Adrenal gland (tissue), 12 donors: ENCODE data around the gene OVAAL. TPM values are rescaled to one million over a fixed set of nuclear protein-coding genes. Genes with fewer than 3 reads are reported as not detected.

Experiments used
- DNase-seq, 7 donors: peaks; one replicate each; pipeline ENCODE4 v3.0.0-alpha.2; 2019 to 2020
- H3K27ac ChIP-seq, 5 donors: fragments of 200-600 bp; sonication (generic) in 4 of 5; 1 replicate in 3 of 5; 2 replicates in 2 of 5; pipeline versions ENCODE4 v1.5.1 to v1.8.0; 2016 to 2020; ENCODE audit warnings: mild to moderate bottlenecking in 1 of 5
- H3K27me3 ChIP-seq: fragments of 200-600 bp; 2 replicates; pipeline ENCODE4 v1.8.0; 2021
- H3K36me3 ChIP-seq, 2 donors: fragments of 200-600 bp; replicated peaks in 1 of 2; 1 replicate in 1 of 2; 2 replicates in 1 of 2; pipeline versions ENCODE4 v1.5.1 to v1.8.0; 2018 to 2022
- H3K4me1 ChIP-seq, 2 donors: fragments of 200-600 bp; replicated peaks in 1 of 2; 1 replicate in 1 of 2; 2 replicates in 1 of 2; pipeline versions ENCODE4 v1.5.1 to v1.8.0; 2018 to 2021
- H3K4me3 ChIP-seq, 4 donors: fragments of 200-600 bp; sonication (generic) in 3 of 4; one replicate each; pipeline ENCODE4 v1.5.1; 2016 to 2018
- H3K9me3 ChIP-seq, 3 donors: fragments of 200-600 bp; sonication (generic) in 1 of 3; replicated peaks in 1 of 3; 1 replicate in 2 of 3; 2 replicates in 1 of 3; pipeline versions ENCODE4 v1.5.1 to v1.8.0; 2016 to 2021
- POLR2A ChIP-seq, 2 donors: fragments of 450-650 bp; IDR thresholded peaks; one replicate each; pipeline ENCODE4 v1.6.1; 2017; ENCODE audit warnings: antibody characterized with exemption in 2 of 2, mild to moderate bottlenecking in 2 of 2, moderate library complexity in 1 of 2
- WGBS, 4 donors: extraction: QIAGEN DNeasy Blood & Tissue Kit in 2 of 4; methylation state at CpG; one replicate each; pipeline versions ENCODE4 v1.1.5 to v1.1.7; 2013 to 2017; 5-methylcytosine and 5-hydroxymethylcytosine counted together
- intact Hi-C, 2 donors: fragments of 100-400 bp; cut with DNase I; formaldehyde crosslinking; loops; one replicate each; pipeline versions ENCODE4 v1.14.1 to v1.15.0; 2022 to 2023
- polyA plus RNA-seq, 3 donors: library from polyadenylated mRNA; stranded (reverse); fragments of 200-250 nt in 2 of 3; fragments of 350-450 nt in 1 of 3; fragmentation: Illumina TruSeq in 1 of 3; extraction: RNeasy Lipid Tissue Mini Kit (QIAGEN cat#74804) in 1 of 3; gene quantifications; one replicate each; pipeline ENCODE4 v1.2.3, GENCODE V29; 2013 to 2014
- total RNA-seq, 9 donors: library from RNA; depleted of rRNA in 4 of 9; stranded (reverse); fragments of >200 nt in 4 of 9; fragments of 120-200 nt in 1 of 9; fragmentation: NEBNext Ultra II Directional in 1 of 9; extraction: Animal tissue kit (Norgen Biotek cat#: 25700) in 1 of 9; gene quantifications; one replicate each; pipeline versions ENCODE4 v1.1.0 to v1.2.4, GENCODE V29; 2013 to 2023
- TF ChIP-seq, protein P1 (sequence below), 6 experiments: fragments of 450-650 bp in 4 of 6; fragments of 200-600 bp in 2 of 6; sonication (generic) in 1 of 6; IDR thresholded peaks; 1 replicate in 5 of 6; 2 replicates in 1 of 6; pipeline versions ENCODE4 v1.5.1 to v1.8.0; 2016 to 2021; ENCODE audit warnings: antibody characterized with exemption in 6 of 6, mild to moderate bottlenecking in 2 of 6, moderate library complexity in 1 of 6
- donor health status: healthy with polysubstance abuse.
- donor health status: Bipolar disorder and iron deficiency.
- donor health status: DM: yes; HTN: yes; CAD: no.
- donor health status: DM: no; HTN: no; CAD: no.
- donor health status: DM: no; HTN: no; CAD: no.
- donor health status: DM: yes; HTN: yes; CAD: no.

Gene OVAAL
- total and polyA plus RNA-seq, 12 donors, result 0.14 TPM; not detected in 11

DNA sequence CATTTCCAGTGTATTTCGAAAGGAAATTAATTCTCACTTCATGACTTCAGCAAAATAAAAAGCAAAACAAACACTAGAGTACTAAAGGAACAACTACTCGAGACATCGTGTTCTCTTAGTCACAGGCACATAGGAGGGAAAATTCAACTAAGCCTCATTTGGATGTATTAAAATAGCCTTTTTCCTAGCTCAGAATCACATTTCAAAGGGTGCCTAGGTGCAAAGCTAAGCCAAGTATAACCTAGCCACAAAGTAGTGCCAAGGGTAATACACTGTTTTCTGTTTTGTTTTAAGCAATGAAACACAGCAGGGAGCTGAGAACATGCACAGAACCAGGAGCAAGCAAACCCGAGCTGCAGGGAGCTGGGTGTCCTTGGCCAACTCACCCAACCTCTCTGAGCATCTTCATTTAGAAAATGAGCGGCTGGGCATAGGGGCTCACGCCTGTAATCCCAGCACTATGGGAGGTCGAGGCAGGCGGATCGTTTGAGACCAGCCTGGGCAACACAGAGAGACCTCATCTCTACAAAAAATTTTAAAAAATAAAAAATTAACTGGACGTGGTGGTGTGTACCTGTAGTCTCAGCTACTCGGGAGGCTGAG, 29.8 kb upstream of the OVAAL start:
- H3K4me3 ChIP-seq, result no peak overlapping the region
- H3K4me1 ChIP-seq, result no peaks in the 10 kb centered on the region
- DNase-seq, result no peak
- H3K9me3 ChIP-seq, result no peaks in the 10 kb centered on the region
- 76 to 85% (median 81%) methylated on average over 11 of the region's 11 CpGs for WGBS, 4 donors
- no peak overlapping the region for H3K27ac ChIP-seq
- intact Hi-C loops, result loop anchor here (10.0 kb wide), 2 partner anchors 616 to 636 kb away; no protein-coding TSS in a partner anchor
- no peaks in the 10 kb centered on the region for H3K36me3 ChIP-seq
- TF ChIP-seq, protein P1, sequence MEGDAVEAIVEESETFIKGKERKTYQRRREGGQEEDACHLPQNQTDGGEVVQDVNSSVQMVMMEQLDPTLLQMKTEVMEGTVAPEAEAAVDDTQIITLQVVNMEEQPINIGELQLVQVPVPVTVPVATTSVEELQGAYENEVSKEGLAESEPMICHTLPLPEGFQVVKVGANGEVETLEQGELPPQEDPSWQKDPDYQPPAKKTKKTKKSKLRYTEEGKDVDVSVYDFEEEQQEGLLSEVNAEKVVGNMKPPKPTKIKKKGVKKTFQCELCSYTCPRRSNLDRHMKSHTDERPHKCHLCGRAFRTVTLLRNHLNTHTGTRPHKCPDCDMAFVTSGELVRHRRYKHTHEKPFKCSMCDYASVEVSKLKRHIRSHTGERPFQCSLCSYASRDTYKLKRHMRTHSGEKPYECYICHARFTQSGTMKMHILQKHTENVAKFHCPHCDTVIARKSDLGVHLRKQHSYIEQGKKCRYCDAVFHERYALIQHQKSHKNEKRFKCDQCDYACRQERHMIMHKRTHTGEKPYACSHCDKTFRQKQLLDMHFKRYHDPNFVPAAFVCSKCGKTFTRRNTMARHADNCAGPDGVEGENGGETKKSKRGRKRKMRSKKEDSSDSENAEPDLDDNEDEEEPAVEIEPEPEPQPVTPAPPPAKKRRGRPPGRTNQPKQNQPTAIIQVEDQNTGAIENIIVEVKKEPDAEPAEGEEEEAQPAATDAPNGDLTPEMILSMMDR (IDR thresholded peaks at IDR 0.05), result no peak
- TF ChIP-seq POLR2A (IDR thresholded peaks at IDR 0.05), result no peak
- H3K27me3 ChIP-seq, result no peaks in the 10 kb centered on the region

DNA sequence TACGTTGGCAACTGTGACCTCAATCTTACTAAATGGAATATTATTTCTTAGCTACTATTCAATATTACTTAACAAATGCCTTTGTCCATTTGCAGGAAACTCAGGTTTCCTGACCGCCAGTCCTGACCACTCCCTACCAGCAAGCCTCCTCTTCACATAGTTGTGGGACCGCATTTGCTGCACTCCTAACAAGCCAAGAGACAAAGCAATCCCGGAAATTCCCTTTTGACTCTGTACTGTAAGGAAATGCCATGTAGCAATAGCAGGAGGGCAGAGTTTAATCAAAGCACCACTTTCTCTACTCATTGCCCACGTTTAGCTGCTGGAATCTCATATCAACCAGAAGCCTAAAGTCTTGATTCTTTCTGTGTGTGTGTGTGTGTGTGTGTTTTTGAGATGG, 28.3 kb upstream of the OVAAL start:
- intact Hi-C loops, result loop anchor here (5.0 kb wide), 1 partner anchor 332 kb away; no protein-coding TSS in a partner anchor
- Histone ChIP-seq H3K27ac (peak overlapping the region in 1 of 5 donors; percentile 54), H3K4me3 (no peak overlapping the region), H3K4me1 (no peaks in the 10 kb centered on the region), H3K9me3 (no peaks in the 10 kb centered on the region), H3K36me3 (no peaks in the 10 kb centered on the region), H3K27me3 (no peaks in the 10 kb centered on the region)
- peak in 1 of 7 donors; percentile 31 for DNase-seq
- WGBS, 4 donors, result 60 to 75% (median 65%) methylated on average over 5 of the region's 5 CpGs
- TF ChIP-seq, protein P1 (IDR thresholded peaks at IDR 0.05), result no peak
- no peak for TF ChIP-seq POLR2A (IDR thresholded peaks at IDR 0.05)

DNA sequence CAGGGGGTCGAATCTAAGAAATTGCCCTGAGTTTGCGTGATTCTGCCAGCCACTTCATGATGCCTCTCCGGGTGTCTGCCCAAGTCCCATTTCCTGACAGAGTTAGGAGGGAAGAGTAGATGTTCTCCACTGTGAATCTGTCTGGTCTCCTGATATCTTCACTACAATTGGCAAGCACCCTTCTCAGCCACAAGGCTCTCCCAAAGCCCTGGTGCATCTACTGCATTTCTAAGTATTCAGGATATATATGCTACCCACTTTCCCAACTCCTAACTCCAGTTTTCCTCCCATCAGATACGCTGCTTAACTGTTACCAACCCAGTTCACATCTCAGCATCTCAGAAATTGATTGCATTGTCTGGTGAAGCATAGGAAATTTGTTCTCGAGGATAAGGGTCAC, 25.9 kb upstream of the OVAAL start:
- no peaks in the 10 kb centered on the region for H3K27me3 ChIP-seq
- no peak for TF ChIP-seq POLR2A (IDR thresholded peaks at IDR 0.05)
- TF ChIP-seq, protein P1 (IDR thresholded peaks at IDR 0.05), result no peak
- no peaks in the 10 kb centered on the region for H3K36me3 ChIP-seq
- no peaks in the 10 kb centered on the region for H3K4me1 ChIP-seq
- no peak overlapping the region for H3K27ac ChIP-seq
- intact Hi-C loops, result loop anchor here (5.0 kb wide), 1 partner anchor 329 kb away; no protein-coding TSS in a partner anchor
- no peak overlapping the region for H3K4me3 ChIP-seq
- DNase-seq, result no peak
- H3K9me3 ChIP-seq, result no peaks in the 10 kb centered on the region
- 73 to 83% (median 81%) methylated on average over 5 of the region's 5 CpGs for WGBS, 4 donors

DNA sequence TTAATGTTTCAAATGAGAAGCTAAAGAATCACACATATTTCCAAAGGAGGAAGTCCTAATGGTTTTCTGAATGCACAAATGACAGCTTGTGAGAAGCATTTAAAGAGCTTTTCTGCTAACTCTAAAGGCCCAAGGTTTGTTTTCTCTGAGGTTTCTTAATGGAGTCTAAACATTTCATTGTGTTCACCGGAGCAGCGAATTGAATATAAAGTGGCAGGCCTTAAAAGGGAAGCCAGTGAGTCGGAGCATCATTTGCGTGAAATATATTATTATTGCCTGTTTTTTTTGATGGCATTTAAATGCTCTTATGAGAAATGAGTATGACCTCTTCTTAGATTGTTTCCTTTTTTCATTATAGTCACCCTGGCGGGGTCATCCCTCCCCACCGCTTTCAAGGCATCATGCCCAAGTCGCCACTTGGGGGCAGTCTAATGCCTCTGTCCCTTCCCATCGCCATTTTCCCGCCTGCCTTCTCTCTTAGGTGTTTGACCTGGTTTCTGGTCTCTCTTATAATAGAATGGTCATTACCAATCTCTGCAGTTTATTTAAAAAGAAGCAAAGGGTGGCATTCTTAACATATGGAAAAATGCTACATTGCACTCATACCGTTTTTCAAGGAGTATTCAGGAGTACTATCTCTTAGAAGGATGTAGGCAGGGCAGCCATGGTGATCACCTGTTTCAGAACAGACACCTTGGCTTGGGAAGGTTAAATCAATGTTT, 25.3 kb upstream of the OVAAL start:
- H3K4me1 ChIP-seq, result no peaks in the 10 kb centered on the region
- DNase-seq, result peak; percentile 68 to 90 (median 77)
- 37 to 41% (median 39%) methylated on average over 10 of the region's 10 CpGs for WGBS, 4 donors
- intact Hi-C loops, result loop anchor here (5.0 kb wide), 1 partner anchor 329 kb away; no protein-coding TSS in a partner anchor
- H3K36me3 ChIP-seq, result no peaks in the 10 kb centered on the region
- H3K27ac ChIP-seq, result no peak overlapping the region
- H3K4me3 ChIP-seq, result no peak overlapping the region
- TF ChIP-seq POLR2A (IDR thresholded peaks at IDR 0.05), result no peak
- TF ChIP-seq, protein P1 (IDR thresholded peaks at IDR 0.05), result peak; percentile 71 to 93 (median 87)
- H3K27me3 ChIP-seq, result no peaks in the 10 kb centered on the region
- no peaks in the 10 kb centered on the region for H3K9me3 ChIP-seq
